ENCODE measurements around the gene NOL3. TPM values are rescaled to one million over a fixed set of nuclear protein-coding genes. Genes with fewer than 3 reads are reported as not detected.

NOL3 gene
- total RNA-seq, 4 donors from 2014 or later: 38.3 to 97.0 (median 63.5) TPM

GRCh38 chr16:67166110-67166547 lies 4.2 kb upstream of the NOL3 start:
- intact Hi-C loops (cut with DNase I): no loop called here

GRCh38 chr16:67166598-67167168 lies 3.7 kb upstream of the NOL3 start:
- no peaks in the 10 kb centered on the region for H3K36me3 ChIP-seq
- peaks cover 47 to 55% of the 10 kb centered on the region in 2 donors for H3K4me1 ChIP-seq
- WGBS, 2 donors: 92 to 94% methylated on average over 4 of the region's 5 CpGs
- H3K27ac ChIP-seq: no peak overlapping the region
- intact Hi-C loops (cut with DNase I): no loop called here
- no peak for DNase-seq
- no peak overlapping the region for H3K4me3 ChIP-seq (replicated peaks in 1 of 3)
- TF ChIP-seq CTCF (IDR thresholded peaks at IDR 0.05): no peak
- TF ChIP-seq POLR2A (IDR thresholded peaks at IDR 0.05): no peak
- no peaks in the 10 kb centered on the region for H3K27me3 ChIP-seq
- H3K9me3 ChIP-seq: no peaks in the 10 kb centered on the region

More at GRCh38 chr16:67166110-67166547, 4.2 kb upstream of the NOL3 start:
- no peak overlapping the region for H3K27ac ChIP-seq
- DNase-seq: no peak
- H3K4me1 ChIP-seq: peaks cover 49 to 57% of the 10 kb centered on the region in 2 donors
- TF ChIP-seq CTCF (IDR thresholded peaks at IDR 0.05) (no peak), POLR2A (IDR thresholded peaks at IDR 0.05) (no peak)
- no peak overlapping the region for H3K4me3 ChIP-seq (replicated peaks in 1 of 3)
- H3K36me3 ChIP-seq: no peaks in the 10 kb centered on the region
- 62 to 70% methylated on average over 11 to 15 of the region's 18 CpGs for WGBS, 2 donors
- H3K9me3 ChIP-seq: no peaks in the 10 kb centered on the region
- no peaks in the 10 kb centered on the region for H3K27me3 ChIP-seq

- Histone ChIP-seq H3K4me1 (peaks cover 46 to 49% of the 10 kb centered on the region in 2 donors), H3K9me3 (no peaks in the 10 kb centered on the region), H3K27me3 (no peaks in the 10 kb centered on the region), H3K36me3 (no peaks in the 10 kb centered on the region), H3K27ac (no peak overlapping the region), H3K4me3 (replicated peaks in 1 of 3) (no peak overlapping the region)
- TF ChIP-seq CTCF (IDR thresholded peaks at IDR 0.05): no peak
- TF ChIP-seq POLR2A (IDR thresholded peaks at IDR 0.05): no peak
- WGBS, 2 donors: 91 to 96% methylated on average over 4 to 7 of the region's 7 CpGs
- intact Hi-C loops (cut with DNase I): no loop called here
- DNase-seq: no peak
Observed at GRCh38 chr16:67167588-67167987, 2.8 kb upstream of the NOL3 start.

GRCh38 chr16:67169011-67169451 lies 1.3 kb upstream of the NOL3 start:
- no peak for TF ChIP-seq CTCF (IDR thresholded peaks at IDR 0.05)
- TF ChIP-seq POLR2A (IDR thresholded peaks at IDR 0.05): no peak
- H3K36me3 ChIP-seq: no peaks in the 10 kb centered on the region
- no peak overlapping the region for H3K27ac ChIP-seq
- intact Hi-C loops (cut with DNase I): no loop called here
- H3K4me1 ChIP-seq: peaks cover 38 to 45% of the 10 kb centered on the region in 2 donors
- H3K27me3 ChIP-seq: no peaks in the 10 kb centered on the region
- no peaks in the 10 kb centered on the region for H3K9me3 ChIP-seq
- no peak overlapping the region for H3K4me3 ChIP-seq (replicated peaks in 1 of 3)
- 67 to 75% methylated on average over 7 to 8 of the region's 9 CpGs for whole genome bisulfite sequencing, 2 donors
- no peak for DNase-seq

- TF ChIP-seq CTCF (IDR thresholded peaks at IDR 0.05) (peak in 2 of 6 experiments; percentile 15 to 36), POLR2A (IDR thresholded peaks at IDR 0.05) (no peak)
- WGBS, 2 donors: 10 to 28% methylated on average over 17 to 19 of the region's 24 CpGs
- Histone ChIP-seq H3K4me3 (replicated peaks in 1 of 3) (peak overlapping the region in 2 of 3 donors; percentile 32 to 48), H3K27ac (peak overlapping the region; percentile 76 to 97 (median 91)), H3K36me3 (no peaks in the 10 kb centered on the region), H3K27me3 (no peaks in the 10 kb centered on the region), H3K4me1 (peaks cover 37 to 43% of the 10 kb centered on the region in 2 donors), H3K9me3 (no peaks in the 10 kb centered on the region)
- peak in 1 of 2 donors; percentile 31 for DNase-seq
- intact Hi-C loops (cut with DNase I): no loop called here
Observed at GRCh38 chr16:67169642-67170167, 633 bp upstream of the NOL3 start.
